Activated CD8-positive, alpha-beta T cell treated with anti-CD3 and anti-CD28 coated beads, Interleukin-2, amount 10 ng/mL, durations not matched to agents 7 days and 5 days (primary cell): Measurements from ENCODE around the gene STX8. TPM values are rescaled to one million over a fixed set of nuclear protein-coding genes. Genes with fewer than 3 reads are reported as not detected.
"Not testable (repeated sequence)": the region's sequence is repeated elsewhere in the genome, so short reads cannot be mapped to it uniquely, and the experiment has no call there.

ENCODE experiments used
- ATAC-seq: fragments of 150-1000 bp; cut with Tn5 transposase; one replicate; pipeline ENCODE4 v1.10.0; 2021; ENCODE audit warnings: moderate library complexity
- CTCF ChIA-PET: fragments of 350-600 bp; sonication (Branson Sonifier 250); formaldehyde crosslinking; loops from one replicate; lab custom pipeline; 2021; ENCODE audit warnings: antibody characterized with exemption; lab: Charles Lee
- POLR2A ChIA-PET: fragments of 350-600 bp; sonication (Branson Sonifier 250); formaldehyde crosslinking; loops from one replicate; lab custom pipeline; 2021; ENCODE audit warnings: antibody characterized with exemption; lab: Charles Lee
- DNase-seq: peaks from one replicate; pipeline ENCODE4 v3.0.0-alpha.2; 2020
- H3K27ac Mint-ChIP-seq: one replicate; pipeline ENCODE4 v1.8.0; 2021; ENCODE audit warnings: mild to moderate bottlenecking, mixed read lengths
- H3K27me3 Mint-ChIP-seq: one replicate; pipeline ENCODE4 v1.8.0; 2021; ENCODE audit warnings: low read depth, mixed read lengths
- H3K36me3 Mint-ChIP-seq: one replicate; pipeline ENCODE4 v1.8.0; 2021; ENCODE audit warnings: low read depth, mixed read lengths
- H3K4me1 Mint-ChIP-seq: one replicate; pipeline ENCODE4 v1.8.0; 2021; ENCODE audit warnings: low read depth, mixed read lengths
- H3K4me3 Mint-ChIP-seq: one replicate; pipeline ENCODE4 v1.8.0; 2021; ENCODE audit warnings: mild to moderate bottlenecking, mixed read lengths
- H3K9me3 Mint-ChIP-seq: one replicate; pipeline ENCODE4 v1.8.0; 2022; ENCODE audit warnings: mixed read lengths; ENCODE audit not compliant: insufficient read depth
- total RNA-seq, 2 experiments: library from RNA; stranded (reverse); gene quantifications; one replicate each; pipeline ENCODE4 v1.2.3, GENCODE V29; 2021

STX8 gene
- total RNA-seq, 2 experiments from 2014 or later = 71.0 to 78.5 TPM

GRCh38 chr17:9467518-9467917 is 108.1 kb downstream of the STX8 start:
- ChIA-PET POLR2A (no interaction called here), CTCF (no interaction called here)
- Mint-ChIP-seq H3K4me1 (peaks cover 35% of the 10 kb centered on the region), H3K4me3 (no peak overlapping the region), H3K27me3 (no peaks in the 10 kb centered on the region), H3K27ac (peak overlapping the region; percentile 22), H3K9me3 (no peaks in the 10 kb centered on the region), H3K36me3 (peaks cover 20% of the 10 kb centered on the region)
- ATAC-seq = no peak
- no peak for DNase-seq

GRCh38 chr17:9465210-9465921 is 110.3 kb downstream of the STX8 start:
- ATAC-seq (no peak), DNase-seq (no peak)
- Mint-ChIP-seq H3K27me3 (no peaks in the 10 kb centered on the region), H3K4me1 (peaks cover 22% of the 10 kb centered on the region), H3K4me3 (no peak overlapping the region), H3K27ac (no peak overlapping the region), H3K9me3 (no peaks in the 10 kb centered on the region), H3K36me3 (peaks cover 17% of the 10 kb centered on the region)
- ChIA-PET POLR2A (no interaction called here), CTCF (interaction anchor here (1.0 kb wide), 1 partner anchor 18 kb away, joined by 3 read pairs; no protein-coding TSS in a partner anchor)

GRCh38 chr17:9457005-9457404 is 118.6 kb downstream of the STX8 start:
- H3K4me3 Mint-ChIP-seq = no peak overlapping the region
- H3K36me3 Mint-ChIP-seq = peaks cover 4% of the 10 kb centered on the region
- H3K4me1 Mint-ChIP-seq = no peaks in the 10 kb centered on the region
- CTCF ChIA-PET = no interaction called here
- no peaks in the 10 kb centered on the region for H3K9me3 Mint-ChIP-seq
- no peak for DNase-seq
- no peak overlapping the region for H3K27ac Mint-ChIP-seq
- no peaks in the 10 kb centered on the region for H3K27me3 Mint-ChIP-seq
- no peak for ATAC-seq
- POLR2A ChIA-PET = no interaction called here

GRCh38 chr17:9456330-9456729 is 119.3 kb downstream of the STX8 start:
- Mint-ChIP-seq H3K4me3 (no peak overlapping the region), H3K4me1 (no peaks in the 10 kb centered on the region), H3K27ac (no peak overlapping the region), H3K27me3 (no peaks in the 10 kb centered on the region), H3K9me3 (no peaks in the 10 kb centered on the region), H3K36me3 (peaks cover 4% of the 10 kb centered on the region)
- ATAC-seq (no peak), DNase-seq (no peak)
- POLR2A ChIA-PET = no interaction called here
- CTCF ChIA-PET = interaction anchor here (1.3 kb wide), 1 partner anchor 13 kb away, joined by 3 read pairs; no protein-coding TSS in a partner anchor

DNA sequence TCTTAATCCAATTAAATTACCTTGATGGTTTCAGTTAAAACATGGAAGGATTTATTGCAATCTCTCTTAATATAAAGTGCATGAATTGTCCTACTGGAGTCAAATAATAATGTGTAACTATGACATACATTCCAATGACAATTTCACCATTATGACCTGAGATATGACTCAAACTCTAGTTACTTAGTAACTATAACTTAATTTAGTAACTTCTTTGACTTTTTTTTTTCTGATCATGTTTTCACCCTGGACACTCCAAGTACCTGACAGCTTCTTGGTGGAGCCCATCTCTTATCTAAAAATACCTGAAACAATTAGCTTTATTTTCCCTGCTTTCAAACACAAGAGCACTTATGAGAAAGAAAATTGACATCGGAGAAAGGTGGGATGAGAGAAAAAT is 123.7 kb downstream of the STX8 start:
- Mint-ChIP-seq H3K4me1 (no peaks in the 10 kb centered on the region), H3K9me3 (no peaks in the 10 kb centered on the region), H3K27ac (no peak overlapping the region), H3K36me3 (no peaks in the 10 kb centered on the region), H3K4me3 (no peak overlapping the region), H3K27me3 (no peaks in the 10 kb centered on the region)
- no peak for DNase-seq
- ChIA-PET POLR2A (interaction anchor here (0.6 kb wide), 1 partner anchor 19 kb away, joined by 3 read pairs; no protein-coding TSS in a partner anchor), CTCF (no interaction called here)
- no peak for ATAC-seq

- H3K4me3 Mint-ChIP-seq, H3K27ac Mint-ChIP-seq, H3K4me1 Mint-ChIP-seq, H3K36me3 Mint-ChIP-seq, ATAC-seq, H3K9me3 Mint-ChIP-seq, DNase-seq, POLR2A ChIA-PET, H3K27me3 Mint-ChIP-seq: not testable (repeated sequence)
- CTCF ChIA-PET = interaction anchor here (0.6 kb wide), 1 partner anchor 24 kb away, joined by 3 read pairs; no protein-coding TSS in a partner anchor
Observed at GRCh38 chr17:9447298-9447697, 128.3 kb downstream of the STX8 start.

GRCh38 chr17:9446528-9446927 is 129.1 kb downstream of the STX8 start:
- POLR2A ChIA-PET = no interaction called here
- CTCF ChIA-PET = no interaction called here

GRCh38 chr17:9445424-9445823 is 130.2 kb downstream of the STX8 start:
- ChIA-PET CTCF (no interaction called here), POLR2A (no interaction called here)
- DNase-seq (no peak), ATAC-seq (no peak)
- no peak overlapping the region for H3K4me3 Mint-ChIP-seq
- H3K27ac Mint-ChIP-seq = no peak overlapping the region
- no peaks in the 10 kb centered on the region for H3K27me3 Mint-ChIP-seq
- H3K9me3 Mint-ChIP-seq = no peaks in the 10 kb centered on the region
- peaks cover 2% of the 10 kb centered on the region for H3K36me3 Mint-ChIP-seq
- H3K4me1 Mint-ChIP-seq = no peaks in the 10 kb centered on the region

More at GRCh38 chr17:9446528-9446927, 129.1 kb downstream of the STX8 start:
- Mint-ChIP-seq H3K4me1 (no peaks in the 10 kb centered on the region), H3K4me3 (no peak overlapping the region), H3K27me3 (no peaks in the 10 kb centered on the region), H3K9me3 (no peaks in the 10 kb centered on the region), H3K36me3 (peaks cover 2% of the 10 kb centered on the region), H3K27ac (no peak overlapping the region)
- ATAC-seq = no peak
- DNase-seq = no peak

GRCh38 chr17:9444687-9445086 is 130.9 kb downstream of the STX8 start:
- peaks cover 5% of the 10 kb centered on the region for H3K36me3 Mint-ChIP-seq
- no peak for DNase-seq
- no peak overlapping the region for H3K4me3 Mint-ChIP-seq
- no peak for ATAC-seq
- no peak overlapping the region for H3K27ac Mint-ChIP-seq
- POLR2A ChIA-PET = no interaction called here
- H3K9me3 Mint-ChIP-seq = no peaks in the 10 kb centered on the region
- H3K4me1 Mint-ChIP-seq = no peaks in the 10 kb centered on the region
- CTCF ChIA-PET = no interaction called here
- no peaks in the 10 kb centered on the region for H3K27me3 Mint-ChIP-seq

DNA sequence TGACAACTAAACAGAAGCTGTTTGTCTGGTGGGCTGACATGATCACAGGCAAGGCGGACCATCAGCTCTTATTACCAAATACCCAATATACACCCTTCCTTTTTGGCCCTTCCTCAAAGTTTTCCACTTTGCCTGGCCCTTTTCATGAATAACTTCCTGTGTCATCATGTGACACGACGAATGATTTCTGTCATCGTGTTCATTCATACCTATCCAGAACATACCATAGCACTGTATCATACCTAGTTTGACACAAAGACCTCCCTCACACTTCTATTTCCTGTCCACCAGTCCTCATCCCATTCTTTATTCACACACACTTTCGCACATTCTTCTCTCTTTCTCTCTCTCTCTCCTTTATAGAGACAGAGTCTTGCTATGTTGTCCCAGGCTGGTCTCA is 131.8 kb downstream of the STX8 start:
- H3K36me3 Mint-ChIP-seq = peaks cover 5% of the 10 kb centered on the region
- H3K27ac Mint-ChIP-seq = no peak overlapping the region
- no peaks in the 10 kb centered on the region for H3K27me3 Mint-ChIP-seq
- no peak overlapping the region for H3K4me3 Mint-ChIP-seq
- ATAC-seq (no peak), DNase-seq (no peak)
- CTCF ChIA-PET = no interaction called here
- no peaks in the 10 kb centered on the region for H3K9me3 Mint-ChIP-seq
- POLR2A ChIA-PET = no interaction called here
- H3K4me1 Mint-ChIP-seq = no peaks in the 10 kb centered on the region

DNA sequence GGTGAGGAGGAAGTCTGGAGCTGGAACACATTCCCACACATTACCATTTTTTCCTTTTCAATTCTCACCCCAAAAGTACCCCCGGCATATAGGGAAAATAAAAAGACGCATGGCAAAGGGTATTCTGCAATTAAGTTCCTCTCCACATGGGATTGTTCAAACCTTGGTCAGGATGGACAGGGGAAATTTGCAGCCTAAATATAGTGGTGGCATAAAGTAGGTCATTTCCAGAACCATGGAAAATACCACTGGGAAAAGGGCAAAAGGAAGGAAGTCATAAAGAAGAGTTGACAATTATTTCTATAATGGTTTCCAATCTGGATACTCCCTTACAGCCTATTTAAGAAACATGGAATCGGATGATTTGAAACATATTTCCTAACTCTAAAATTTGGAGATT is 135.8 kb downstream of the STX8 start:
- Mint-ChIP-seq H3K9me3 (no peaks in the 10 kb centered on the region), H3K27me3 (no peaks in the 10 kb centered on the region), H3K4me3 (no peak overlapping the region), H3K27ac (no peak overlapping the region), H3K4me1 (no peaks in the 10 kb centered on the region), H3K36me3 (peaks cover 5% of the 10 kb centered on the region)
- ATAC-seq (no peak), DNase-seq (no peak)
- ChIA-PET CTCF (no interaction called here), POLR2A (no interaction called here)

DNA sequence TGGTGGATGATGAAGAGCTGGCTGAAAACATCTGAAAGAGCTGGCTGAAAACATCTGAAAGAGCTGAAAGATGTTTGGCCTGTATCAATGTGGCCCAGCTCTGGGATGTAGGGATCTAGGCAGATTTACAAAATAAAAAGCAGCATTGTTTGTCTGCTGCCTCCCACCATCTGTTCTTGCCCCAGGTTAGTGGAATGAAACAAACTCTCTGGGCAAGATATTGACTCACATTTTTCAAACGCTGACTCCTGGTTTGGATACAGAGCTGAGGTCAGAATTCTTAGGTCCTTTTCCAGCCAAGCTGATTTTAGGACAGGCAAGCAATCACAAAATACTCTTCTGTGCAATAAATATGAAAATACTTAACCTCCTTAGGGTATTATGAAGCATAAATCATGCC is 139.0 kb downstream of the STX8 start:
- Mint-ChIP-seq H3K4me1 (peaks cover 13% of the 10 kb centered on the region), H3K27me3 (no peaks in the 10 kb centered on the region), H3K9me3 (no peaks in the 10 kb centered on the region), H3K27ac (no peak overlapping the region), H3K4me3 (no peak overlapping the region), H3K36me3 (peaks cover 3% of the 10 kb centered on the region)
- ChIA-PET POLR2A (no interaction called here), CTCF (no interaction called here)
- ATAC-seq (no peak), DNase-seq (no peak)
